ENCODE measurements around the gene CNTNAP2. TPM values are rescaled to one million over a fixed set of nuclear protein-coding genes. Genes with fewer than 3 reads are reported as not detected.

CNTNAP2 gene
- total and polyA plus RNA-seq, 4 donors = 0.14 to 2.3 (median 1.1) TPM

GRCh38 chr7:147170341-147171012 lies 1053.9 kb downstream of the CNTNAP2 start:
- Histone ChIP-seq H3K9ac (ENCODE audit: low read depth in 1 of 2, low read length in 2 of 2) (no peak overlapping the region), H3K4me3 (ENCODE audit: low read depth in 1 of 3, low read length in 3 of 3) (no peak overlapping the region), H3K36me3 (ENCODE audit: control insufficient read depth in 4 of 4, insufficient read depth in 3 of 4, low read depth in 1 of 4, low read length in 3 of 4) (no peaks in the 10 kb centered on the region), H3K9me3 (ENCODE audit: control insufficient read depth in 4 of 4, low read length in 3 of 4) (no peaks in the 10 kb centered on the region), H3K4me1 (ENCODE audit: control insufficient read depth in 4 of 4, insufficient read depth in 4 of 4, low read length in 3 of 4) (no peaks in the 10 kb centered on the region), H3K27me3 (ENCODE audit: control insufficient read depth in 4 of 4, insufficient read depth in 4 of 4, low read length in 3 of 4) (no peaks in the 10 kb centered on the region), H3K27ac (ENCODE audit: low read depth in 1 of 2, low read length in 2 of 2) (no peak overlapping the region)
- WGBS = 76% methylated on average over 14 of the region's 14 CpGs
- DNase-seq (ENCODE audit: low spot score) = no peak
- TF ChIP-seq HNF4A (conservative IDR thresholded peaks at IDR 0.05) (no peak), EGR1 (IDR thresholded peaks at IDR 0.05; ENCODE audit: low read depth in 2 of 2) (no peak), SP1 (IDR thresholded peaks at IDR 0.05) (no peak), JUND (IDR thresholded peaks at IDR 0.05) (no peak), CTCF (IDR thresholded peaks at IDR 0.05; ENCODE audit: low read depth, low read length, missing input control) (no peak), FOXA1 (IDR thresholded peaks at IDR 0.05) (no peak), GABPA (IDR thresholded peaks at IDR 0.05 in 1 of 2, conservative IDR thresholded peaks at IDR 0.05 in 1 of 2) (no peak), NR2F2 (IDR thresholded peaks at IDR 0.05) (no peak), ATF3 (IDR thresholded peaks at IDR 0.05) (no peak), YY1 (IDR thresholded peaks at IDR 0.05) (no peak), RAD21 (IDR thresholded peaks at IDR 0.05) (no peak), FOXA2 (IDR thresholded peaks at IDR 0.05) (no peak), REST (IDR thresholded peaks at IDR 0.05) (no peak), TAF1 (conservative IDR thresholded peaks at IDR 0.05) (no peak), MAX (IDR thresholded peaks at IDR 0.05) (no peak), RXRA (IDR thresholded peaks at IDR 0.05) (no peak), ZBTB33 (IDR thresholded peaks at IDR 0.05) (no peak), HNF4G (IDR thresholded peaks at IDR 0.05) (no peak)
